GM12875 (cell line): ENCODE results near the gene TRIM8.
A peak's percentile ranks its signal among the peaks of the same experiment; 100 is the strongest.

Experiments
- H3K4me3 ChIP-seq: one replicate; pipeline ENCODE4 v1.5.1; 2011; ENCODE audit warnings: low read depth, low read length, control low read depth
- CTCF ChIP-seq: IDR thresholded peaks from 2 replicates; pipeline ENCODE4 v1.5.1; 2011; ENCODE audit warnings: low read depth, mild to moderate bottlenecking, control low read depth, inconsistent platforms, low read length, moderate library complexity, borderline replicate concordance; ENCODE audit not compliant: insufficient read depth

Gene TRIM8

GRCh38 chr10:102633287-102633686 lies 11.0 kb upstream of the TRIM8 start:
- no peak overlapping the region for H3K4me3 ChIP-seq
- TF ChIP-seq CTCF: no peak

- H3K4me3 ChIP-seq: no peak overlapping the region
- no peak for TF ChIP-seq CTCF
These were observed 10.4 kb upstream of the TRIM8 start for GRCh38 chr10:102633848-102634247.

GRCh38 chr10:102634686-102635085 lies 9.6 kb upstream of the TRIM8 start:
- TF ChIP-seq CTCF: no peak
- H3K4me3 ChIP-seq: no peak overlapping the region

- TF ChIP-seq CTCF: no peak
- no peak overlapping the region for H3K4me3 ChIP-seq
These were observed 8.9 kb upstream of the TRIM8 start for GRCh38 chr10:102635377-102635776.

GRCh38 chr10:102639537-102639936 lies 4.7 kb upstream of the TRIM8 start:
- no peak for TF ChIP-seq CTCF

GRCh38 chr10:102641402-102641801 lies 2.9 kb upstream of the TRIM8 start:
- no peak overlapping the region for H3K4me3 ChIP-seq
- no peak for TF ChIP-seq CTCF

More at GRCh38 chr10:102639537-102639936, 4.7 kb upstream of the TRIM8 start:
- H3K4me3 ChIP-seq: no peak overlapping the region

- TF ChIP-seq CTCF: no peak
These were observed 2.2 kb upstream of the TRIM8 start for GRCh38 chr10:102641880-102642735.

More at GRCh38 chr10:102641880-102642735, 2.2 kb upstream of the TRIM8 start:
- peak overlapping the region; percentile 79 for H3K4me3 ChIP-seq
